ENCODE measurements around the gene NDUFB2.
"Not testable (repeated sequence)": the region's sequence is repeated elsewhere in the genome, so short reads cannot be mapped to it uniquely, and the experiment has no call there.

Gene NDUFB2

GRCh38 chr7:140683657-140684056, 12.9 kb upstream of the NDUFB2 start:
- no peaks in the 10 kb centered on the region for H3K27me3 ChIP-seq (ENCODE audit: control insufficient read depth, insufficient read depth, low read length)
- H3K4me2 ChIP-seq (ENCODE audit: low read length), result no peak overlapping the region
- no peak overlapping the region for H3K4me3 ChIP-seq (ENCODE audit: low read length)
- no peaks in the 10 kb centered on the region for H3K4me1 ChIP-seq (ENCODE audit: control insufficient read depth, insufficient read depth, low read length)
- H3K9ac ChIP-seq (ENCODE audit: low read depth, low read length), result no peak overlapping the region
- no peaks in the 10 kb centered on the region for H3K36me3 ChIP-seq (ENCODE audit: insufficient read depth, low read length)
- H3K9me3 ChIP-seq (replicated peaks; ENCODE audit: low read length), result no peaks in the 10 kb centered on the region

GRCh38 chr7:140684066-140684950, 12.2 kb upstream of the NDUFB2 start:
- H3K4me1 ChIP-seq (ENCODE audit: control insufficient read depth, insufficient read depth, low read length), result no peaks in the 10 kb centered on the region

GRCh38 chr7:140685407-140686087, 11.0 kb upstream of the NDUFB2 start:
- H3K27me3 ChIP-seq (ENCODE audit: control insufficient read depth, insufficient read depth, low read length), result no peaks in the 10 kb centered on the region
- no peak overlapping the region for H3K4me2 ChIP-seq (ENCODE audit: low read length)
- H3K9me3 ChIP-seq (replicated peaks; ENCODE audit: low read length), result no peaks in the 10 kb centered on the region
- no peaks in the 10 kb centered on the region for H3K36me3 ChIP-seq (ENCODE audit: insufficient read depth, low read length)
- H3K9ac ChIP-seq (ENCODE audit: low read depth, low read length), result no peak overlapping the region
- H3K4me3 ChIP-seq (ENCODE audit: low read length), result no peak overlapping the region
- no peaks in the 10 kb centered on the region for H3K4me1 ChIP-seq (ENCODE audit: control insufficient read depth, insufficient read depth, low read length)

More at GRCh38 chr7:140684066-140684950, 12.2 kb upstream of the NDUFB2 start:
- no peak overlapping the region for H3K4me2 ChIP-seq (ENCODE audit: low read length)
- H3K27me3 ChIP-seq (ENCODE audit: control insufficient read depth, insufficient read depth, low read length), result no peaks in the 10 kb centered on the region
- no peaks in the 10 kb centered on the region for H3K9me3 ChIP-seq (replicated peaks; ENCODE audit: low read length)
- no peaks in the 10 kb centered on the region for H3K36me3 ChIP-seq (ENCODE audit: insufficient read depth, low read length)
- H3K9ac ChIP-seq (ENCODE audit: low read depth, low read length), result no peak overlapping the region
- H3K4me3 ChIP-seq (ENCODE audit: low read length), result no peak overlapping the region

- H3K27me3 ChIP-seq (ENCODE audit: control insufficient read depth, insufficient read depth, low read length), result no peaks in the 10 kb centered on the region
- no peak overlapping the region for H3K4me2 ChIP-seq (ENCODE audit: low read length)
- no peaks in the 10 kb centered on the region for H3K4me1 ChIP-seq (ENCODE audit: control insufficient read depth, insufficient read depth, low read length)
- H3K36me3 ChIP-seq (ENCODE audit: insufficient read depth, low read length), result no peaks in the 10 kb centered on the region
- no peak overlapping the region for H3K9ac ChIP-seq (ENCODE audit: low read depth, low read length)
- H3K9me3 ChIP-seq (replicated peaks; ENCODE audit: low read length), result no peaks in the 10 kb centered on the region
- no peak overlapping the region for H3K4me3 ChIP-seq (ENCODE audit: low read length)
Measured at GRCh38 chr7:140686921-140687320, 9.6 kb upstream of the NDUFB2 start.

- no peaks in the 10 kb centered on the region for H3K27me3 ChIP-seq (ENCODE audit: control insufficient read depth, insufficient read depth, low read length)
- no peak overlapping the region for H3K9ac ChIP-seq (ENCODE audit: low read depth, low read length)
- no peaks in the 10 kb centered on the region for H3K9me3 ChIP-seq (replicated peaks; ENCODE audit: low read length)
- H3K4me1 ChIP-seq (ENCODE audit: control insufficient read depth, insufficient read depth, low read length), result no peaks in the 10 kb centered on the region
- H3K36me3 ChIP-seq (ENCODE audit: insufficient read depth, low read length), result no peaks in the 10 kb centered on the region
- no peak overlapping the region for H3K4me3 ChIP-seq (ENCODE audit: low read length)
- H3K4me2 ChIP-seq (ENCODE audit: low read length), result no peak overlapping the region
Measured at GRCh38 chr7:140688341-140688740, 8.2 kb upstream of the NDUFB2 start.

GRCh38 chr7:140689199-140690152, 7.0 kb upstream of the NDUFB2 start:
- Histone ChIP-seq H3K9me3 (replicated peaks; ENCODE audit: low read length) (no peaks in the 10 kb centered on the region), H3K4me2 (ENCODE audit: low read length) (no peak overlapping the region), H3K4me1 (ENCODE audit: control insufficient read depth, insufficient read depth, low read length) (no peaks in the 10 kb centered on the region), H3K27me3 (ENCODE audit: control insufficient read depth, insufficient read depth, low read length) (no peaks in the 10 kb centered on the region), H3K9ac (ENCODE audit: low read depth, low read length) (no peak overlapping the region), H3K4me3 (ENCODE audit: low read length) (no peak overlapping the region), H3K36me3 (ENCODE audit: insufficient read depth, low read length) (no peaks in the 10 kb centered on the region)

- Histone ChIP-seq H3K4me3 (ENCODE audit: low read length) (no peak overlapping the region), H3K27me3 (ENCODE audit: control insufficient read depth, insufficient read depth, low read length) (no peaks in the 10 kb centered on the region), H3K9ac (ENCODE audit: low read depth, low read length) (no peak overlapping the region), H3K4me2 (ENCODE audit: low read length) (no peak overlapping the region), H3K36me3 (ENCODE audit: insufficient read depth, low read length) (no peaks in the 10 kb centered on the region), H3K4me1 (ENCODE audit: control insufficient read depth, insufficient read depth, low read length) (peaks cover 7% of the 10 kb centered on the region), H3K9me3 (replicated peaks; ENCODE audit: low read length) (no peaks in the 10 kb centered on the region)
Measured at GRCh38 chr7:140691376-140692045, 5.0 kb upstream of the NDUFB2 start.

GRCh38 chr7:140693849-140694248, 2.7 kb upstream of the NDUFB2 start:
- not testable (repeated sequence) for H3K4me2 ChIP-seq (ENCODE audit: low read length); H3K9me3 ChIP-seq (replicated peaks; ENCODE audit: low read length); H3K36me3 ChIP-seq (ENCODE audit: insufficient read depth, low read length); H3K27me3 ChIP-seq (ENCODE audit: control insufficient read depth, insufficient read depth, low read length); H3K9ac ChIP-seq (ENCODE audit: low read depth, low read length); H3K4me3 ChIP-seq (ENCODE audit: low read length)
- H3K4me1 ChIP-seq (ENCODE audit: control insufficient read depth, insufficient read depth, low read length), result peaks cover 15% of the 10 kb centered on the region

GRCh38 chr7:140694592-140694991, 1.9 kb upstream of the NDUFB2 start:
- Histone ChIP-seq H3K36me3 (ENCODE audit: insufficient read depth, low read length) (no peaks in the 10 kb centered on the region), H3K9me3 (replicated peaks; ENCODE audit: low read length) (no peaks in the 10 kb centered on the region), H3K9ac (ENCODE audit: low read depth, low read length) (no peak overlapping the region), H3K27me3 (ENCODE audit: control insufficient read depth, insufficient read depth, low read length) (no peaks in the 10 kb centered on the region), H3K4me3 (ENCODE audit: low read length) (no peak overlapping the region), H3K4me1 (ENCODE audit: control insufficient read depth, insufficient read depth, low read length) (peaks cover 15% of the 10 kb centered on the region), H3K4me2 (ENCODE audit: low read length) (no peak overlapping the region)

- H3K9ac ChIP-seq (ENCODE audit: low read depth, low read length), result no peak overlapping the region
- no peak overlapping the region for H3K4me2 ChIP-seq (ENCODE audit: low read length)
- no peak overlapping the region for H3K4me3 ChIP-seq (ENCODE audit: low read length)
- H3K9me3 ChIP-seq (replicated peaks; ENCODE audit: low read length), result no peaks in the 10 kb centered on the region
- no peaks in the 10 kb centered on the region for H3K36me3 ChIP-seq (ENCODE audit: insufficient read depth, low read length)
- peaks cover 15% of the 10 kb centered on the region for H3K4me1 ChIP-seq (ENCODE audit: control insufficient read depth, insufficient read depth, low read length)
- no peaks in the 10 kb centered on the region for H3K27me3 ChIP-seq (ENCODE audit: control insufficient read depth, insufficient read depth, low read length)
Measured at GRCh38 chr7:140695381-140695780, 1.1 kb upstream of the NDUFB2 start.

Measured in skeletal muscle satellite cell (primary cell).